GM12801 (cell line): ENCODE results near the gene CECR2.

ENCODE experiments used
- CTCF ChIP-seq: IDR thresholded peaks from one replicate; pipeline ENCODE4 v1.5.1; 2011; ENCODE audit warnings: control low read depth; ENCODE audit not compliant: insufficient read length; ENCODE audit errors: extremely low read depth

Gene CECR2

GRCh38 chr22:17481424-17481823 lies 112.2 kb downstream of the CECR2 start:
- TF ChIP-seq CTCF: no peak

GRCh38 chr22:17483688-17484372 lies 114.6 kb downstream of the CECR2 start:
- no peak for TF ChIP-seq CTCF

GRCh38 chr22:17484608-17485007 lies 115.3 kb downstream of the CECR2 start:
- no peak for TF ChIP-seq CTCF

GRCh38 chr22:17486313-17486712 lies 117.1 kb downstream of the CECR2 start:
- no peak for TF ChIP-seq CTCF

GRCh38 chr22:17486719-17487118 lies 117.5 kb downstream of the CECR2 start:
- no peak for TF ChIP-seq CTCF

GRCh38 chr22:17489101-17489500 lies 119.8 kb downstream of the CECR2 start:
- no peak for TF ChIP-seq CTCF

- TF ChIP-seq CTCF: no peak
Measured at GRCh38 chr22:17491090-17491640, 121.9 kb downstream of the CECR2 start.
